Neural progenitor cell (in vitro differentiated cells): ENCODE results near the gene SULT4A1.

Experiments
- CTCF ChIP-seq: fragments of 200-600 bp; sonication (generic); IDR thresholded peaks from 2 replicates; pipeline ENCODE4 v1.5.1; 2017; ENCODE audit warnings: antibody characterized with exemption, mild to moderate bottlenecking
- EZH2 ChIP-seq: fragments of 200-600 bp; sonication (generic); IDR thresholded peaks from 2 replicates; pipeline ENCODE4 v1.6.1; 2017; ENCODE audit warnings: antibody characterized with exemption, mild to moderate bottlenecking, moderate library complexity
- EZH2phosphoT487 ChIP-seq: fragments of 200-600 bp; sonication (generic); IDR thresholded peaks from 2 replicates; pipeline ENCODE4 v1.6.1; 2017; ENCODE audit warnings: antibody characterized with exemption

- TF ChIP-seq EZH2 (no peak), CTCF (no peak), EZH2phosphoT487 (no peak)
Measured at GRCh38 chr22:43889201-43889859, 27.0 kb upstream of the SULT4A1 start.
